GM10847 (cell line): ENCODE measurements around the gene NUP85.

ENCODE experiments used
- POLR2A ChIP-seq: IDR thresholded peaks from 2 replicates; pipeline ENCODE4 v1.6.1; 2011; ENCODE audit not compliant: insufficient read length; ENCODE audit errors: extremely low read depth

Gene NUP85

DNA sequence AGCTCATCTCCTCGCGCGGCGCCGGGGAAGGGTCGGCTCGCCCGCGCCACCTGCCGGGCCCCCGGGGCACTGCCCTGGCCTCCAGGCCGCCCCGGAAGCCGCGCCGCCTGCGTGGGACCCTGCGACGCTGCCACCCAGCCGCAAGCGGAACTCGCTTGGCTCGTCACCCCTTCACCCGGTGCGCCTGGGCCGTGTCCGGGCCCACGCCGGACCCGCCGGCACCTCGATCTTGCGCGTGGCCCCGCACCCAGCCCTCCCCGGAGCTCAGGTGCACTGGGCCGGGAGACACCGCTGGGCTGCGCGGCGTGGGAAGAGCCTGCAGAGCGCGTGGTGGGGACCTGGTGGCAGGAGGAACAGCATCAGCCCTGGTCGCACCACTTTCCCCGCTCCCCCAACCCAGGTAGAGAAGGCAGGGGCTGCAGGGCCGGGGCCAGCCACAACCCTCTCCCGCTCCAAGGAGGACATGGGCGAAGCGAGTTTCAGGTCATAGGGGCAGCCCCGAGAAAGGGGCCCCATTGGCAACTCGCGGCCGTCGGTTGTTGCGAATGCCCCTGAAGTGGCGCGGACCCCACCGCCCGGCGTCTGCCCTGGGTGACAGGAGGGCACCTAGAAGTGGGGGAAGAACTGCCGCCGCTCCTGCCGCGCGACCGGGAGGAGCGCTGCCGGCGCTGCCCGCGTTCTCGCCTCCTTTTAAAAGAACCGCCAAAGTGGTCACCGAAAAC is 65.9 kb downstream of the NUP85 start:
- peak; percentile 61 for TF ChIP-seq POLR2A

DNA sequence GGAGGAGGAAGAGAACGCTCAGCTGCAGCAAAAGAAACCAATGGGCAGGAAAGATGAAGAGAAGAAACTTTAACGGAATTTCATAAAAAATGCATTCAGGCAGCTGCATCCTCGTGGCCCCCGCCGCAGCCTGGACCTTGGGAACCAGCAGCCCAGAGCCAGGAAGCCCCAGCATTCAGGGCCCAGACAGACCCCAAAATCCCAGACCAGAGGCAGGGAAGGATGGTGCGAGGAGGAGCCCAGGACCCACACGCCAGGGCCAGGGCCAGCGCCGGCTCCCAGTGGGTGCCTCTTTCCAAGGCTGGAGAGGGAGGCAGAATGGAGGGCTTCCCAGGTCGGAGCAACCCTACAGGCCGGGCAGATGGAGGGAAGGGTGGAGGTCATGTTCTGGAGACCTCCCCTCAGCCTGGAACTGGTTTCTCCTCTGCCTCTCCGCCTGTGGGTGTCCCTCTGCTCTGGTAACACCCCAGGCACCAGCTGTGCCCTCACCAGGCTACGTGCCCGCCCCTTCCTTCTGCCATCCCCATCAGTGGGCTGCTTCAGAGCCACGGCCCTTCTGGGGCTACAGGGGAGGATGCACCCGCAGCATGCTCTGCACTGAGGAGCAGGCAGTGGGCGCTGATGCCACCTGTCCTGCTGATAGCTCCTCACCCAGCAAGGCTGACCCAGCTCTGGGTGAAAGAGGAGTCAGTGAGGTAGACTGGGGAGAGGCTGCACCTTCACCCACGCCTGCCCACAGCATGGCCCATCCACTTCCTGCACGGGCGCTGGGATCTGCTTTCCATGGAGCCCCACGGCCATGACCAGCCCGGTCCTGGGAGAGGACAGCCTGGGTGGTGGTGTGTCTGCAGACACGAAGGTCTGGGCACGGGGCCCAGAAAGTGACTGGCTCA is 66.7 kb downstream of the NUP85 start:
- no peak for TF ChIP-seq POLR2A

DNA sequence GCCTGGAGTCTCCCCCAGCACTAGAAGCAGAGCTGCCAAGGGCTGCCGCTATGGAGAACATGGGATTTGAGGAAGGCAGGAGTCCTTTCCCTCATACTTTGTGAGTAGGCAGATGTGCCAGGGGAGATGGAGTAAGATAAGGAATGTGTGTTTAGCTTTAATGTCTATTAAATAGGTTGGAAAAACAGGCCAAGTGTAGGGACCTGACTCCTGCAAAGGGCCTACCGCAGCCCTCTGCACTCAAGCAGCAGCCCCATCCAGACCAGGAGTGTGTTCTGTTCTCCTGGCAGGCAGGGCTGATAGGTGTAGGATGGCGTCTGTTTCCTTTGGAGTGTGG is 67.3 kb downstream of the NUP85 start:
- TF ChIP-seq POLR2A: no peak

DNA sequence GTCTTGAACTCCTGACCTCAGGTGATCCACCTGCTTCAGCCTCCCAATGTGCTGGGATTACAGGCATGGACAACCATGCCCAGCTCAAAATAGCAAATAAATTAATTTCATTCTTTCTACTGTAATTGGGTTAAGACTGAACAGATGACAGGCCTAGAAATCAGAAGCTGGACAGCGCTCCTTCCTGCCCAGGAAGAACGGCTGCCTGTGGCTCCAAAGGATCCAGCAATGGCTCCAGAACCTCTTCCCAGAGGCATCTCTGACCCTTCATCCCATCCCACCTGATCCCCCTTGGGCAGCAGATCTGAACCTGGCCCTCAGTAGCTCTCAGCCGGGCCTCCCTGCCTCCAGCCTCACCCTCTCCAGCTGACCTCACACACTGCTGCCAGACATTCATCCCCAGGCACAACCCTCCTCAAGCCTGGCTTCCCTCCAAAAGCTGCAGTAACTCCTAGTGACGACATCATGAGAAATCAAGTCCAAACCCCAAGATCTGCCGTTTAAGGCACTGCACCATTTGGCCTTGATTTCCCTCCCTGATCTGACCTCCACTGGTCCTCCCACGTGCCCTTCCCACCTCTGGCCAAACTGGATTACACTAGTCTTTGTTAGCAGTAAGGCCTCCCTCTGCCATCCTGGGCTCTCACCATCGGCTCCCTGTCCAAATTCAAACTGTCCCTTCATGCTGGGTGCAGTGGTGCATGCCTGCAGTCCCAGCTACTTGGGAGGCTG is 68.7 kb downstream of the NUP85 start:
- no peak for TF ChIP-seq POLR2A

DNA sequence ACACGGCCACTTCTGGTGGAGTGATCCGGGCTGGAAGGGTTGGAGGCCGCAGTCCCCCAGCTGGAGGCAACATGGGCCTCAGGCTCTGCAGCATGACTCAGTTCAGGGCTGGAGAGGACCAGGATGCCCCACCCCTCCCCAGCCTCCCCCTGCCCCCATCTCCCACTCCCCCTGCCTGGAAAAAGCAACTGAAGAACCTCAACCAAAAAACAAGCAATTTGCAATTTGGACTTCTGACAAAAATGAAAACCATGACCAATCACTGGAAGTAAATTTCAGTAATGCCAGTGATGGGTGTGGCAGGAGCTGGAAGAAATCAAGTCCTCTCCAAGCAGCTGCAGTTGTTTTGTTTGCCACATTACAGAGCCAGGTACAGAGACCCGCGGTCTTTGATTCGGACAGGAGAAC is 72.2 kb downstream of the NUP85 start:
- no peak for TF ChIP-seq POLR2A

DNA sequence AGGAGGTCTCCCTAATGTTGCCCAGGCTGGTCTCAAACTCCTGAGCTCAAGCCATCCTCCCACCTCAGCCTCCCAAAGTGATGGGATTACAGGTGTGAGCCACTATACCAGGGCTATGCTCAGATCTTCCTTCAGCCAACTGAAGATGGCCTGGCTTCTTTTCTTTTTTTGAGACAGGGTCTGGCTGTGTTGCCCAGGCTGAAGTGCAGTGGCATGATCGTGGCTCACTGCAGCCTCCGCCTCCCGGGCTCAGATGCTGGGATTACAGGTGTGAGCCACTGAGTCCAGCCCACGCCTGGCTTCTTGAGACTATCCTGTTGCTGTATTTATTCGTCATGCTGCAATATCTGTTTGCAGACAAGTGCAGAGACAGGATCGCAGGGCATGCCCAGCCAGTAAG is 79.6 kb downstream of the NUP85 start:
- no peak for TF ChIP-seq POLR2A
